ENCODE data around the gene SCGB3A1. TPM values are rescaled to one million over a fixed set of nuclear protein-coding genes. Genes with fewer than 3 reads are reported as not detected.

SCGB3A1 gene
- total RNA-seq, 1 experiment from 2014 or later, result not detected

DNA sequence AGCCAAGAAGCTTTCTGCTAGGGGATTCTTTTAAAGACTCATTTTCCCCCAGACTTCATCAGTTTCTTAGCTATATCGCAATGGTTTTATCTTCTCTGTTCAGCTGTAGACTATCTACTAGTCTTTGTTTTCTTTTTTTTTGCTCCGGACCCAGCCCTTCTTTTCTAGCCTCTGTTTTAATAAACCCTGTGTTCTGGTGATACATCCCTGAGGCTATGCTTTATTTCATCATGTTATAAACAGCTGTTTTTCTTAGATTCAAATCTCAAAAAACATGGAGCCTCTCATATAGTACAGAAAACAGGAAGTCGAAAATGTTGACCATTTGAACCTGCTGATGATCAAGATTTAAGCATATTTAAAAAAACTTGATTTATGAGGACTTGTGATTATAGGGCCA, 37.8 kb downstream of the SCGB3A1 start:
- Histone ChIP-seq H3K4me1 (no peaks in the 10 kb centered on the region), H3K4me3 (no peak overlapping the region), H3K27me3 (no peaks in the 10 kb centered on the region), H3K36me3 (peaks cover 38% of the 10 kb centered on the region), H3K27ac (no peak overlapping the region), H3K9me3 (replicated peaks) (no peaks in the 10 kb centered on the region)
- no peak for DNase-seq

- Histone ChIP-seq H3K4me3 (no peak overlapping the region), H3K27me3 (no peaks in the 10 kb centered on the region), H3K27ac (no peak overlapping the region), H3K4me1 (no peaks in the 10 kb centered on the region), H3K9me3 (replicated peaks) (no peaks in the 10 kb centered on the region), H3K36me3 (peaks cover 56% of the 10 kb centered on the region)
- no peak for DNase-seq
Measured at GRCh38 chr5:180548563-180548962, 42.7 kb downstream of the SCGB3A1 start.

DNA sequence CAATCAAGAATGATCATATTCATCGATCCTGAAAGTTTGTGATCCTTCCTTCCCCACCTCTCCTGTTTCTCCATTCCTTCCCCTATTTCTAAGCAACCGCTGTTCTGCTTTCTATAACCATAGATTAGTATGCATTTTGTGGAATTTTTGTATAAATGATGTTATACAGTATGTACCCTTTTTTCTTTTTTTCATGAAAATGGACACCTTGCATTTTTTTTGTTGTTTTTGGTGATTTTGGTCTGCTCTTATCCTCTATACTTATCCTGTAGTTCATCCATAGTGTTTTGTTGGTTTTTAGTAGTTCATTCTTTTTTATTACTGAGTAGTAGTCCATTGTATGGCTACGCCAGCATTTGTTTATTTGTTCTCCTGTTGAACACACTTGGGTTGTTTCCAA, 46.1 kb downstream of the SCGB3A1 start:
- Histone ChIP-seq H3K27me3 (no peaks in the 10 kb centered on the region), H3K27ac (no peak overlapping the region), H3K4me1 (no peaks in the 10 kb centered on the region)

GRCh38 chr5:180541710-180542109, 49.6 kb downstream of the SCGB3A1 start:
- H3K36me3 ChIP-seq, result peaks cover 53% of the 10 kb centered on the region
- no peak overlapping the region for H3K4me3 ChIP-seq
- H3K9me3 ChIP-seq (replicated peaks), result no peaks in the 10 kb centered on the region
- H3K27me3 ChIP-seq, result no peaks in the 10 kb centered on the region
- no peak overlapping the region for H3K27ac ChIP-seq
- no peak for DNase-seq
- H3K4me1 ChIP-seq, result no peaks in the 10 kb centered on the region

More for the DNA sequence above, 46.1 kb downstream of the SCGB3A1 start:
- DNase-seq, result no peak
- H3K4me3 ChIP-seq, result no peak overlapping the region
- no peaks in the 10 kb centered on the region for H3K9me3 ChIP-seq (replicated peaks)
- peaks cover 60% of the 10 kb centered on the region for H3K36me3 ChIP-seq

Other genes with a start within 250 kb of the SCGB3A1 start
- 0.47 and 1.1 TPM in 2 replicates for gene GFPT2, start 238.2 kb downstream of the SCGB3A1 start, total RNA-seq (2014; rRNA removed; shearing (Covaris generic))
- 26.1 and 28.2 TPM in 2 replicates for gene CNOT6, start 97.1 kb downstream of the SCGB3A1 start, total RNA-seq (2014; rRNA removed; shearing (Covaris generic))
- gene FLT4, start 58.1 kb upstream of the SCGB3A1 start, total RNA-seq (2014; rRNA removed; shearing (Covaris generic)), result 0.08 TPM in 1 of 2 replicates, not detected in the other
- not detected in 2 replicates for gene OR2Y1, start 148.6 kb upstream of the SCGB3A1 start, total RNA-seq (2014; rRNA removed; shearing (Covaris generic))
- 85.6 and 88.5 TPM in 2 replicates for gene MGAT1, start 211.3 kb upstream of the SCGB3A1 start, total RNA-seq (2014; rRNA removed; shearing (Covaris generic))